Thyroid gland (tissue), 4 donors: ENCODE data around the gene C4orf50.

Experiments
- CTCF ChIP-seq, 6 experiments: fragments of 200-600 bp in 3 of 6; fragments of 450-650 bp in 3 of 6; sonication (generic) in 3 of 6; IDR thresholded peaks; one replicate each; pipeline ENCODE4 v1.5.1; 2016 to 2019; ENCODE audit warnings: antibody characterized with exemption in 6 of 6, mild to moderate bottlenecking in 2 of 6, inconsistent platforms in 1 of 6, moderate library complexity in 1 of 6
- POLR2A ChIP-seq, 2 donors: fragments of 450-650 bp; IDR thresholded peaks; one replicate each; pipeline ENCODE4 v1.6.1; 2017; ENCODE audit warnings: antibody characterized with exemption in 2 of 2, mild to moderate bottlenecking in 2 of 2, moderate library complexity in 1 of 2

GRCh38 chr4:5955856-5956255, 62.4 kb downstream of the C4orf50 start:
- TF ChIP-seq POLR2A (IDR thresholded peaks at IDR 0.05): no peak
- TF ChIP-seq CTCF (IDR thresholded peaks at IDR 0.05): no peak
